GM18499 (cell line): ENCODE results near the gene PTH2.
"Not testable (repeated sequence)": the region's sequence is repeated elsewhere in the genome, so short reads cannot be mapped to it uniquely, and the experiment has no call there.

Experiments
- ATAC-seq: cut with Tn5 transposase; IDR thresholded peaks from one replicate; pipeline ENCODE4 v1.9.1; 2021; ENCODE audit warnings: moderate number of reproducible peaks; ENCODE audit not compliant: insufficient read depth, unreplicated experiment

PTH2 gene

DNA sequence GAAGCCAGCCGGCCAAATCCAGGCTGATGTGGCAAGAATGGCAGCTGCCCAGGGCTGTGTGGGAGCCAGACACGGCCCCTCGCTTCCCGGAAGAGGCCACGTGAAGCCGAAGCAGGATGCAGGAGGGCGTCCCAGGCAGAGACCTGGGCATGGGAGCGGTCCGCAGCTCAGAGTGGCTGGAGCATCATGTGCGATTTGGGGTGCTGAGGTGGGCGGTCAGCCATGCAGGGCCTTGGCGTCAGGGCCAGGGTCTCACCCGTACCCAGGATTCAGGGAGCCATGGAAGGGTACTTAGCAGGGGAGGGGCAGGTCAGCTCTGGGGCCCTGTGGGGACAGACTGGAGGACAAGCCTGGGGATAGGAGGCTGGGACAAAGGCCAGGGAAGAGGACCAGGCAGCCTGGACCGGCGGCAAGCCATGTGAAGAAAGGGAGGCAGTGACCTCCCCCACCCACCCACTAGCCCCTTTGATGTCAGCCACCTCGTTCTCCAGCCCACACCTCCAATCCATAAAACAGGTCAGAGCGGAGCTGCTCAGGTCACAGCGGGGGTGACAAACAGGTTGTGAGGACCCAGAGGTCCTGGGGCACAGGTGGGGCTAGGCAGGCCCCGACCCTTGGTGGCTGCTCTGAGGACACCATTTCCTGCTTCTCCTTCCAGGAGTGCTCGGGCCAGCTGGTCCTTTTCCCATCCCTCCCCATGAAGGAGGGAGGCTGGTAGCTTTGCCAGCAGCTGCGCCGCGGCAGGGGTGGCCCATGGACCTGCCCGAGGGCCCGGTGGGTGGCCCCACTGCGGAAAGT lies 32.9 kb downstream of the PTH2 start:
- ATAC-seq = no peak

- ATAC-seq = no peak
These were observed 33.8 kb downstream of the PTH2 start for GRCh38 chr19:49389406-49389805.

DNA sequence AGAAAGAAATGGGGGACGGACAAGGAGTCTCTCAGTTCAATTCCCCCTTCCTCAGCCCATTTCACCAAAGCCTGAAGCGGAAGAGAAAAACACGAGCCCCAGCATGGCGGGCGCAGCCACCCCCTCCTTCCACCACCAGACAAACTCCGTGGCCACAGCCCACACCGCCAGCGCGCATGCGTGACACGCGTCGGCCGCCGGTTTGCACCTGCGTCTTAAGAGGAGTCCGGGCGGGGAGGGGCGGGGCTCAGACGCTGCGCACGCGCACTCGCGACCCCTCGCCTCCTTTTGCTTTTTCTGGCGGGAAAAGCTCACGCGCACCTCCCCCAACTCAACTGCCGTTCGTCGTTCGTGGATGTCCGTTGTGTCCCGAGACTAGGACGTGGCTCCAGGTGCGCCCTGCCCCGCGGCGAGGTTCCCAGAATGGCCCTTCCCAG lies 35.3 kb downstream of the PTH2 start, which contains the start of gene KASH5:
KASH5 (plus strand) TSS at position 314 of the 437 bp plus-strand sequence. CDS start 2,635 bp downstream, outside the sequence.
- no peak for ATAC-seq

- no peak for ATAC-seq
These were observed 39.6 kb downstream of the PTH2 start for GRCh38 chr19:49383599-49383998.

DNA sequence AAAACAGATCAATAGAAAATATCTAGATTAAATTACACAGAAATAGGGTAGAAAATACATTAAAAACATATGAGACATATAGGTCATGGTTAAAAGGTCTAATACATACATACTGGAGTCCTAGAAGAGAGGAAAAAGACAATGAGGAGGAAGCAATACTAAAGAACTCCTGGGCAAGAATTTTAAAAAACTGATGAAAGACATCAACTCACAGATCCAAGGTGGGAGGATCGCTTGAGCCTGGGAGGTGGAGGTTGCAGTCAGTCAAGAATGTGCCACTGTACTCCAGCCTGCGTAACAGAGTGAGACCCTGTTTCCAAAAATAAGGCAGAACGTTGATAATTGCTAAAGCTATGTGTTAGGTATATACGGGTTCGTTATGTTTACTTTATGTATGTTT lies 40.6 kb downstream of the PTH2 start:
- no peak for ATAC-seq

GRCh38 chr19:49380391-49380790 lies 42.9 kb downstream of the PTH2 start:
- no peak for ATAC-seq

DNA sequence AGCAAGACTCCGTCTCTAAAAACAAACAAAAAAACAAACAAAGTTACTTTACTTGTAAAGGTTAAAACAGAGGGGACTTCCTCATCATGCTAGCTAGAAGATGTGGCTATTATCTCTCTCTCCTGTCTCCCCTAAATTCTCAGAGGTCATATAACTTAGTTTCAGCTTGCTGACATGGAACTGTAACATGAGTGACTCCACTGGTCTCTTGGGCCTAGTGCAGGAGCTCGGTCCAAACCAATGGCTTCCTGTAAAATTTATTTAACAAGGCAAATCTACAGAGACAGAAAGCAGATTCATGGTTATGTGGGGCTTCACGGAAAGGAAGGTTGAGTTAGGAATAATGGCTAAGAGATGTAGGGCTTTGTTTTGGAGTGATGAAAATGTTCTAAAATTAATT lies 44.7 kb downstream of the PTH2 start:
- ATAC-seq = no peak

GRCh38 chr19:49374665-49375434 lies 48.4 kb downstream of the PTH2 start:
- ATAC-seq = no peak

GRCh38 chr19:49373174-49373573 lies 50.1 kb downstream of the PTH2 start:
- not testable (repeated sequence) for ATAC-seq
